Ovary (tissue), 9 donors: ENCODE results near the gene GDF15. TPM values are rescaled to one million over a fixed set of nuclear protein-coding genes. Genes with fewer than 3 reads are reported as not detected.
"Not testable (repeated sequence)": the region's sequence is repeated elsewhere in the genome, so short reads cannot be mapped to it uniquely, and the experiment has no call there.

ENCODE experiments used
- DNase-seq, 5 donors: peaks; one replicate each; pipeline ENCODE4 v3.0.0-alpha.2; 2019 to 2020
- H3K27ac ChIP-seq, 2 donors: fragments of 200-600 bp; one replicate each; pipeline versions ENCODE4 v1.5.1 to v1.8.0; 2019 to 2022
- H3K27me3 ChIP-seq: fragments of 200-600 bp; one replicate; pipeline ENCODE4 v1.8.0; 2022
- H3K36me3 ChIP-seq: fragments of 200-600 bp; sonication (generic); one replicate; pipeline ENCODE4 v1.5.1; 2019
- H3K4me1 ChIP-seq: one replicate; pipeline ENCODE4 v1.8.1; 2013; ENCODE audit warnings: mild to moderate bottlenecking, moderate library complexity; ENCODE audit not compliant: insufficient read depth
- H3K4me3 ChIP-seq: fragments of 200-600 bp; sonication (generic); one replicate; pipeline ENCODE4 v1.5.1; 2017
- H3K9me3 ChIP-seq, 2 donors: fragments of 200-600 bp in 1 of 2; sonication (generic) in 1 of 2; one replicate each; pipeline versions ENCODE4 v1.5.1 to v1.8.1; 2013 to 2019; ENCODE audit warnings: mild to moderate bottlenecking in 1 of 2, moderate library complexity in 1 of 2
- CTCF ChIP-seq, 3 donors: fragments of 450-650 bp in 2 of 3; fragments of 200-600 bp in 1 of 3; IDR thresholded peaks; one replicate each; pipeline versions ENCODE4 v1.5.1 to v1.8.0; 2016 to 2022; ENCODE audit warnings: antibody characterized with exemption in 3 of 3, mild to moderate bottlenecking in 1 of 3
- EP300 ChIP-seq: sonication (generic); formaldehyde crosslinking; IDR thresholded peaks from one replicate; pipeline ENCODE4 v1.6.1; 2017; ENCODE audit warnings: antibody characterized with exemption
- POLR2A ChIP-seq: fragments of 450-650 bp; IDR thresholded peaks from one replicate; pipeline ENCODE4 v1.6.1; 2017; ENCODE audit warnings: antibody characterized with exemption, mild to moderate bottlenecking, moderate library complexity
- WGBS, 3 donors: extraction: QIAGEN DNeasy Blood & Tissue Kit in 1 of 3; methylation state at CpG; one replicate each; pipeline versions ENCODE4 v1.1.5 to v1.1.7; 2013 to 2017; 5-methylcytosine and 5-hydroxymethylcytosine counted together
- intact Hi-C, 4 donors: fragments of 100-400 bp; cut with DNase I; formaldehyde crosslinking; loops; one replicate each; pipeline versions ENCODE4 v1.11.0 to v1.15.1; 2022 to 2023
- polyA plus RNA-seq, 2 donors: library from polyadenylated mRNA; stranded (reverse); fragments of 200-250 nt in 1 of 2; fragments of 350-450 nt in 1 of 2; fragmentation: Illumina TruSeq in 1 of 2; extraction: RNeasy Lipid Tissue Mini Kit (QIAGEN cat#74804) in 1 of 2; gene quantifications; one replicate each; pipeline ENCODE4 v1.2.3, GENCODE V29; 2013 to 2014
- total RNA-seq, 7 donors: library from RNA; depleted of rRNA in 2 of 7; stranded (reverse); fragments of >200 nt in 2 of 7; fragmentation: NEBNext Ultra II Directional in 3 of 7; extraction: Animal tissue kit (Norgen Biotek cat#: 25700) in 3 of 7; gene quantifications; one replicate each; pipeline versions ENCODE4 v1.1.0 to v1.2.4, GENCODE V29; 2016 to 2023
- donor health status: DM: no; HTN: no; CAD: no; lungs with moderate emphysema.
- donor health status: DM: no; HTN: no; CAD: no.
- donor health status: Bipolar disorder and iron deficiency.
- donor health status: DM: yes; HTN: yes; CAD: no.
- donor health status: DM: no; HTN: no; CAD: no.
- donor health status: DM: yes; HTN: yes; CAD: no.

Gene GDF15
- total and polyA plus RNA-seq, 9 donors = 0.67 to 20.9 (median 3.3) TPM

- no peaks in the 10 kb centered on the region for H3K27me3 ChIP-seq
- no peaks in the 10 kb centered on the region for H3K4me1 ChIP-seq
- H3K4me3 ChIP-seq = no peak overlapping the region
- no peak for TF ChIP-seq EP300
- no peak for TF ChIP-seq CTCF (IDR thresholded peaks at IDR 0.05)
- no peak for TF ChIP-seq POLR2A
- H3K9me3 ChIP-seq = no peaks in the 10 kb centered on the region
- WGBS, 3 donors = 92 to 95% (median 95%) methylated on average over 6 of the region's 6 CpGs
- no peak for DNase-seq
- no peak overlapping the region for H3K27ac ChIP-seq
- no peaks in the 10 kb centered on the region for H3K36me3 ChIP-seq
- intact Hi-C loops = loop anchor here in 2 of 4 donors (5.0 kb wide), 2 partner anchors 47 to 67 kb away; no protein-coding TSS in a partner anchor
Measured at GRCh38 chr19:18345296-18345695, 40.7 kb upstream of the GDF15 start.

DNA sequence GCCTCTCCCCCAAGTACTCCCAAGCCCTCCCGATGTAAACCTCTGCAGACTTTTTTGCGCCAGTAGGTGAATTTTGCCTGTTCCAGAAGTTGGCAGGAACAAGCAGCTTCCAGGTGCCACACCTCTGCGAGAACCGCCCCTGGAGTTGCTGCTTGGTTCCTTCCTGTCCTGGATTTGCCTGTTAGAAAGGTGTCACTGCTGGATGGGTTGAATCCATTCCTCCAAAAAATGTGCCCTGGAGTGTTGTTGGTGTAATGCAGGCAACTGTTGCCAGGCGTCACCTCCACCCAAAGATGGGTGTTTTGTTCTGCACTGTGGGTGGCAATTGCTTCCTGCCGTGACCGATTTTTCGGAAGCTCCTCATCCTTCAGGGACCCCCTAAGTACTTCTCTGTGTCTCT is 39.9 kb upstream of the GDF15 start:
- WGBS, 3 donors = 74 to 76% (median 75%) methylated on average over 8 of the region's 8 CpGs

GRCh38 chr19:18348171-18348570 is 37.8 kb upstream of the GDF15 start:
- no peak for DNase-seq
- no peaks in the 10 kb centered on the region for H3K36me3 ChIP-seq
- H3K9me3 ChIP-seq = no peaks in the 10 kb centered on the region
- H3K27me3 ChIP-seq = no peaks in the 10 kb centered on the region
- no peak overlapping the region for H3K4me3 ChIP-seq
- H3K27ac ChIP-seq = no peak overlapping the region
- TF ChIP-seq POLR2A (no peak), CTCF (IDR thresholded peaks at IDR 0.05) (no peak), EP300 (no peak)
- intact Hi-C loops = loop anchor here in 3 of 4 donors (2.0 to 5.0 kb wide), 3 partner anchors 44 to 64 kb away; no protein-coding TSS in a partner anchor
- WGBS, 3 donors = 88 to 92% (median 90%) methylated on average over 17 of the region's 17 CpGs
- no peaks in the 10 kb centered on the region for H3K4me1 ChIP-seq

More for the DNA sequence above, 39.9 kb upstream of the GDF15 start:
- TF ChIP-seq POLR2A = no peak
- TF ChIP-seq EP300 = no peak
- TF ChIP-seq CTCF (IDR thresholded peaks at IDR 0.05) = no peak
- no peak overlapping the region for H3K4me3 ChIP-seq
- no peaks in the 10 kb centered on the region for H3K27me3 ChIP-seq
- H3K27ac ChIP-seq = no peak overlapping the region
- no peaks in the 10 kb centered on the region for H3K36me3 ChIP-seq
- DNase-seq = no peak
- no peaks in the 10 kb centered on the region for H3K4me1 ChIP-seq
- H3K9me3 ChIP-seq = no peaks in the 10 kb centered on the region
- intact Hi-C loops = loop anchor here in 2 of 4 donors (5.0 kb wide), 2 partner anchors 46 to 66 kb away; no protein-coding TSS in a partner anchor

- H3K4me1 ChIP-seq, DNase-seq, H3K9me3 ChIP-seq, H3K36me3 ChIP-seq, H3K27ac ChIP-seq, H3K4me3 ChIP-seq, H3K27me3 ChIP-seq: not testable (repeated sequence)
- intact Hi-C loops = loop anchor here in 3 of 4 donors (2.0 to 5.0 kb wide), 3 partner anchors 43 to 63 kb away; no protein-coding TSS in a partner anchor
- 88 to 92% (median 90%) methylated on average over 6 of the region's 6 CpGs for WGBS, 3 donors
Measured at GRCh38 chr19:18348818-18349339, 37.1 kb upstream of the GDF15 start.

DNA sequence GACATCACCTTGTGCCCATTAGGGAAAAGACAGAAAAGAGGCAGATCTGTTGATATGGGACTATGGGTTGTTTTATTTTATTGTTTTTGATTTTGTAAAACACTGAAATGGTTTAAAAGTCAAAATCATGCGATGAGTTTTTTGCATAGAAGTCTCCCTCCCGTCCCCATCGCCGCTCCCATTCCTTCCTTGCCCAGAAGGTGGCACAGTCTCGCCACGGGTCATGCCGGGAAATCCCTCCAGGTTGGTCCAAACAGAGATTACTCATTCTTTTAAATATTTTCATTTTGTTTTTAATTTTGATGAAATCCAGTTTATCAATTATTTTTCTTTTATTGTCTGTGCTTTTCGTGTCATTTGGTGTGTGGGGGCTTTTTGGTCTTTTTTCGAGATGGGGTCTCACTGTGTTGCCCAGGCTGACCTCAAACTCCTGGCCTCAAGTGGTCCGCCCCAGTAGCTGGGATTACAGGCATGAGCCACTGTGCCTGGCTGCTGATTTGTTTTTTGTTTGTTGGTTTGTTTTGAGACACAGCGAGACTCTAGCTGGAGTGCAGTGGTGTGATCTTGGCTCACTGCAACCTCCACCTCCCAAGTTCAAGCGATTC is 36.3 kb upstream of the GDF15 start:
- H3K4me3 ChIP-seq = no peak overlapping the region
- TF ChIP-seq EP300 (no peak), CTCF (IDR thresholded peaks at IDR 0.05) (peak; percentile 48 to 67 (median 64))
- peak; percentile 56 to 78 (median 73) for DNase-seq
- no peaks in the 10 kb centered on the region for H3K36me3 ChIP-seq
- no peaks in the 10 kb centered on the region for H3K4me1 ChIP-seq
- intact Hi-C loops = loop anchor here (2.0 to 10.0 kb wide), 5 partner anchors 38 to 63 kb away; partner anchors contain the start of gene GDF15 (in 1 of the 4)
- WGBS, 3 donors = 28 to 34% (median 32%) methylated on average over 12 of the region's 12 CpGs
- no peaks in the 10 kb centered on the region for H3K9me3 ChIP-seq
- no peak overlapping the region for H3K27ac ChIP-seq
- H3K27me3 ChIP-seq = no peaks in the 10 kb centered on the region
